HEK293 (cell line): ENCODE measurements around the gene VIT.

ENCODE experiments used
- CTCF ChIP-seq: fragments of 450-650 bp; formaldehyde crosslinking; IDR thresholded peaks from 2 replicates; pipeline ENCODE4 v1.5.1; 2016; ENCODE audit warnings: missing biosample characterization, missing genetic modification characterization
- REST ChIP-seq: fragments of 450-650 bp; formaldehyde crosslinking; IDR thresholded peaks from 2 replicates; pipeline ENCODE4 v1.5.1; 2016; ENCODE audit warnings: missing biosample characterization, missing genetic modification characterization
- ZNF133 ChIP-seq: fragments of 450-650 bp; formaldehyde crosslinking; IDR thresholded peaks from 2 replicates; pipeline ENCODE4 v1.5.1; 2016; ENCODE audit warnings: missing biosample characterization, missing genetic modification characterization
- ZNF174 ChIP-seq: fragments of 450-650 bp; formaldehyde crosslinking; IDR thresholded peaks from 2 replicates; pipeline ENCODE4 v1.5.0; 2017; ENCODE audit warnings: missing biosample characterization, mild to moderate bottlenecking, missing genetic modification characterization
- ZNF175 ChIP-seq: fragments of 450-650 bp; formaldehyde crosslinking; IDR thresholded peaks from 2 replicates; pipeline ENCODE4 v1.5.1; 2016; ENCODE audit warnings: missing biosample characterization, missing genetic modification characterization
- ZNF221 ChIP-seq: fragments of 450-650 bp; formaldehyde crosslinking; IDR thresholded peaks from 2 replicates; pipeline ENCODE4 v1.5.1; 2017; ENCODE audit warnings: missing biosample characterization, missing genetic modification characterization, borderline replicate concordance
- ZNF26 ChIP-seq: fragments of 450-650 bp; formaldehyde crosslinking; IDR thresholded peaks from 2 replicates; pipeline ENCODE4 v1.5.1; 2016; ENCODE audit warnings: missing biosample characterization, missing genetic modification characterization
- ZNF423 ChIP-seq: fragments of 450-650 bp; formaldehyde crosslinking; IDR thresholded peaks from 2 replicates; pipeline ENCODE4 v1.5.1; 2016; ENCODE audit warnings: missing biosample characterization, missing genetic modification characterization
- ZNF529 ChIP-seq: fragments of 450-650 bp; formaldehyde crosslinking; IDR thresholded peaks from 2 replicates; pipeline ENCODE4 v1.5.1; 2017; ENCODE audit warnings: missing genetic modification characterization, missing biosample characterization; ENCODE audit not compliant: insufficient replicate concordance
- ZNF530 ChIP-seq: fragments of 450-650 bp; formaldehyde crosslinking; IDR thresholded peaks from 2 replicates; pipeline ENCODE4 v1.5.1; 2016; ENCODE audit warnings: low read depth, missing biosample characterization, missing genetic modification characterization
- ZNF776 ChIP-seq: fragments of 450-650 bp; formaldehyde crosslinking; IDR thresholded peaks from 2 replicates; pipeline ENCODE4 v1.5.0; 2017; ENCODE audit warnings: missing biosample characterization, missing genetic modification characterization, borderline replicate concordance
- TF ChIP-seq, protein P1 (sequence below): fragments of 450-650 bp; formaldehyde crosslinking; IDR thresholded peaks from 2 replicates; pipeline ENCODE4 v1.5.1; 2016; ENCODE audit warnings: missing biosample characterization, missing genetic modification characterization, low read depth
- TF ChIP-seq, protein P2 (sequence below): fragments of 450-650 bp; formaldehyde crosslinking; IDR thresholded peaks from 2 replicates; pipeline ENCODE4 v1.5.1; 2016; ENCODE audit warnings: missing biosample characterization, missing genetic modification characterization

DNA sequence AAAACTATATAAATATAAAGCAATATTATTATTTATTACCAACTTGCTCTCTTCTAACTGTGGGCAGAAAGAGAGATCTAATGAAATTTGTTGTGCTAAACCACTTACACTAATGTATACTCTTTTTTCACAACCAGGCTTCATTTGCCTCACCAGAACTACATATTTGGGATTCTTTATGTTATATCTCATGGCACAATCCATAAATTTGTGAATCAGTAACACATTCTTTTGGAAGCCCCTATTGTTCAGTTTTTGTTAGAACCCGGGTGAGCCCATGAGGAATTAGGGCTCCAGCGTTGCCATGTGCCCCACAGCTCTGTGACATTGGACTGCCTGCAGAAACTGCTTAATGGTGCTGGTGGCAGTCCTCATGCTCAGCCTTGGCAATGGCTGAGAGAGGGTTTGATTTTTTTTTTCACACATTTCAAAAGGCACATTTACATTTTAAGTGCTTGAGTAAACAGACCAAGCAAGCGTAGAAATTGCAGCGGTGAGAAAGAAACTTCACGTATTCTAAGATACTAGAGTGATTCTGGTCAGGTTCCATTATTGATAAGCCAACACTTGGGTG, 15.3 kb downstream of the VIT start:
- TF ChIP-seq CTCF (tag by site-specific recombination) (no peak), ZNF133 (tag by site-specific recombination) (no peak), ZNF776 (tag by site-specific recombination) (no peak), ZNF530 (tag by site-specific recombination) (no peak), ZNF423 (no peak), ZNF26 (tag by site-specific recombination) (no peak), ZNF529 (tag by site-specific recombination) (no peak), REST (tag by site-specific recombination) (no peak), ZNF175 (tag by site-specific recombination) (no peak), ZNF221 (tag by site-specific recombination) (no peak), ZNF174 (no peak)
- TF ChIP-seq, protein P1, sequence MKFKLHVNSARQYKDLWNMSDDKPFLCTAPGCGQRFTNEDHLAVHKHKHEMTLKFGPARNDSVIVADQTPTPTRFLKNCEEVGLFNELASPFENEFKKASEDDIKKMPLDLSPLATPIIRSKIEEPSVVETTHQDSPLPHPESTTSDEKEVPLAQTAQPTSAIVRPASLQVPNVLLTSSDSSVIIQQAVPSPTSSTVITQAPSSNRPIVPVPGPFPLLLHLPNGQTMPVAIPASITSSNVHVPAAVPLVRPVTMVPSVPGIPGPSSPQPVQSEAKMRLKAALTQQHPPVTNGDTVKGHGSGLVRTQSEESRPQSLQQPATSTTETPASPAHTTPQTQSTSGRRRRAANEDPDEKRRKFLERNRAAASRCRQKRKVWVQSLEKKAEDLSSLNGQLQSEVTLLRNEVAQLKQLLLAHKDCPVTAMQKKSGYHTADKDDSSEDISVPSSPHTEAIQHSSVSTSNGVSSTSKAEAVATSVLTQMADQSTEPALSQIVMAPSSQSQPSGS (tag by site-specific recombination), result no peak
- TF ChIP-seq, protein P2, sequence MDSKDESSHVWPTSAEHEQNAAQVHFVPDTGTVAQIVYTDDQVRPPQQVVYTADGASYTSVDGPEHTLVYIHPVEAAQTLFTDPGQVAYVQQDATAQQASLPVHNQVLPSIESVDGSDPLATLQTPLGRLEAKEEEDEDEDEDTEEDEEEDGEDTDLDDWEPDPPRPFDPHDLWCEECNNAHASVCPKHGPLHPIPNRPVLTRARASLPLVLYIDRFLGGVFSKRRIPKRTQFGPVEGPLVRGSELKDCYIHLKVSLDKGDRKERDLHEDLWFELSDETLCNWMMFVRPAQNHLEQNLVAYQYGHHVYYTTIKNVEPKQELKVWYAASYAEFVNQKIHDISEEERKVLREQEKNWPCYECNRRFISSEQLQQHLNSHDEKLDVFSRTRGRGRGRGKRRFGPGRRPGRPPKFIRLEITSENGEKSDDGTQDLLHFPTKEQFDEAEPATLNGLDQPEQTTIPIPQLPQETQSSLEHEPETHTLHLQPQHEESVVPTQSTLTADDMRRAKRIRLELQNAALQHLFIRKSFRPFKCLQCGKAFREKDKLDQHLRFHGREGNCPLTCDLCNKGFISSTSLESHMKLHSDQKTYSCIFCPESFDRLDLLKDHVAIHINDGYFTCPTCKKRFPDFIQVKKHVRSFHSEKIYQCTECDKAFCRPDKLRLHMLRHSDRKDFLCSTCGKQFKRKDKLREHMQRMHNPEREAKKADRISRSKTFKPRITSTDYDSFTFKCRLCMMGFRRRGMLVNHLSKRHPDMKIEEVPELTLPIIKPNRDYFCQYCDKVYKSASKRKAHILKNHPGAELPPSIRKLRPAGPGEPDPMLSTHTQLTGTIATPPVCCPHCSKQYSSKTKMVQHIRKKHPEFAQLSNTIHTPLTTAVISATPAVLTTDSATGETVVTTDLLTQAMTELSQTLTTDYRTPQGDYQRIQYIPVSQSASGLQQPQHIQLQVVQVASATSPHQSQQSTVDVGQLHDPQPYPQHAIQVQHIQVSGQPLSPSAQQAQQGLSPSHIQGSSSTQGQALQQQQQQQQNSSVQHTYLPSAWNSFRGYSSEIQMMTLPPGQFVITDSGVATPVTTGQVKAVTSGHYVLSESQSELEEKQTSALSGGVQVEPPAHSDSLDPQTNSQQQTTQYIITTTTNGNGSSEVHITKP (tag by site-specific recombination), result no peak
